Astrocyte (in vitro differentiated cells and primary cell): ENCODE measurements around the gene PXMP4.

Experiments used
- CTCF ChIP-seq: IDR thresholded peaks from 2 replicates; pipeline ENCODE4 v1.5.1; 2011; ENCODE audit warnings: low read depth, mild to moderate bottlenecking, inconsistent platforms, low read length, moderate library complexity; ENCODE audit not compliant: insufficient read depth
- EZH2 ChIP-seq: IDR thresholded peaks from 2 replicates; pipeline ENCODE4 v1.6.1; 2012; ENCODE audit warnings: mild to moderate bottlenecking, low read length, inconsistent platforms; ENCODE audit not compliant: insufficient read depth

- TF ChIP-seq CTCF, result no peak
- no peak for TF ChIP-seq EZH2
These were observed 50.1 kb downstream of the PXMP4 start for GRCh38 chr20:33669873-33670640.
